ENCODE data around the gene ADGRE2.
"Not testable (repeated sequence)": the region's sequence is repeated elsewhere in the genome, so short reads cannot be mapped to it uniquely, and the experiment has no call there.

ADGRE2 gene

DNA sequence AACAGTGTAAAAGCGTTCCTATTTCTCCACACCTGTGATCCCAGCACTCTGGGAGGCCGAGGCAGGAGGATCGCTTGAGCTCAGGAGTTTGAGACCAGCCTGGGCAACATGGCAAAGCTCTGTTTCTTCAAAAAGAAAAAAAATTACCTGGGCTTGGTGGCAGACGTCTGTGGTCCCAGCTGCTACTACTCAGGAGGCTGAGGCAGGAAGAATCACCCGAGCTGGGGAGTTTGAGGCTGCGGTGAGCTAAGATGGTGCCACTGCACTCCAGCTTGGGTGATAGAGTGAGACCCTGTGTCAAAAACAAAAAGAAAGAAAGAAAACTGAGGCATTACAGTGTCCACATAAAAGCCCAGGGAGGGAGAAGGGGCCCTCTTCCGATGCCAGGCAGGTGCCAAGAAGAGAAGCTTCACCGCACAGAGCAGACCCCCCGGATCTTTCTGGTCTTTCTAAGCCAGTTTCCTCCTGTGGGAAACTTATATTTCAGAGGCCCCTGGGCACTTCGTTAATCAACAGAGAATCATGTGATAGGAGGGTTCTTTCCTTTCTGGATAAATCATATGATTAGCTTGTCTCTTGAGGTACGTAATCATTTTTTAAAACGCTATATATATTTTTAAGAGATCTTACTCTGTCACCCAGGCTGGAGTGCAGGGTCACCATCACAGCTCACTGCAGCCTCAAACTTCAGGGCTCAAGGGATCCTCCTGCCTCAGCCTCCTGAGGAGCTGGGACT lies at the start of gene ADGRE2:
ADGRE2 (minus strand) TSS at position 451 of the 736 bp plus-strand sequence. CDS start 1,804 bp downstream, outside the sequence.
- not testable (repeated sequence) for DNase-seq

DNA sequence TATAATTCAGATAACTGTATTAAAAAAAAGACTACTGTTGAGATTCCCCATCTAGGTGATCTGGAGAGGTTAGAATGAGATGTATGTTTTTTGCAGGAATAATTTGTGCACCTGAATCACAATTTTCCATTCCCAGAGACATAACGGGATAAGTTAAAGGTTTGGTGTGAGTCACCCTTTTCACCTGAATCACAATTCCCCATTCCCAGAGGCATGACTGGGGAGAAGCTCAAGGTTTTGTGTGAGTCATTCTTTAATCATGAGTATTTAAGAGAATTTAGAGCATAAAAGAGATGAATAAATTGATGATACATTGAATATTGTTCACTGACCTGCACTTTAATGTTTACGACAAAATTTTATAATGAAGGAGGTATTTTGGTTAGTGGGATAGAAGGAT lies 47.6 kb upstream of the ADGRE2 start:
- no peak for DNase-seq

DNA sequence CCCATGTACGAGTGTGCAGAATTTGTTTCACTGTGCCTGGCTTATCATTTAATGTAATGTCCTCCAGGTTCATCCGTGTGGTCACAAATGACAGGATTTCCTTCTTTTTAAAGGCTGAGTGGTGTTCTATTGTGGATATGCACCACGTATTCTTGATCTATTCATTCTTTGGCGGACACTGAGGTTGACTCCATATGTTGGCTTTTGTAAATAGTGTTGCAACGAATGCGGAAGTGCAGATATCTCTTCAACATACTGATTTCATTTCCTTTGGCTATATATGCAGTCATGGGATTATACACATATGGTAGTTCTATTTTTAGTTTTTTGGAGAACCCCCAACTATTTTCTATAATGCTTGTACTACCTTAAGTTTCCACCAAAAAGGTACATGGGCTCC lies 43.6 kb upstream of the ADGRE2 start:
- DNase-seq = no peak

DNA sequence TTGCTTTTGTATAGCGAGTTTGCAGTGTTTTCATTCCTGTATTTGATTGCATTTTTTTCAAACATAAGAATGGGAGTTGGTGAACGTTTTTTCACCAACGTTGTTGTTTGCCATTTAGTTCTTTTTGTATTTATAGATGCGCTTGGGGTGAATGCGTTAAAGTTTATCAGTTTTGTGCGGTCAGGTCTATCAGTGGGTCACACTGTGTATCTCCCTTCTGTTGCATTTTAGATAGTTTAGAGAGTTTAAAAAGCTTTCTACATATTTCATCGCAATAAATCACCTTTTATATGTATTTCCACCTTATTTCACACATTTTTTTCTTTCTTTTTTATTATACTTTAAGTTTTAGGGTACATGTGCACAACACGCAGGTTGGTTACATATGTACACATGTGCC lies 40.2 kb upstream of the ADGRE2 start:
- DNase-seq = no peak

DNA sequence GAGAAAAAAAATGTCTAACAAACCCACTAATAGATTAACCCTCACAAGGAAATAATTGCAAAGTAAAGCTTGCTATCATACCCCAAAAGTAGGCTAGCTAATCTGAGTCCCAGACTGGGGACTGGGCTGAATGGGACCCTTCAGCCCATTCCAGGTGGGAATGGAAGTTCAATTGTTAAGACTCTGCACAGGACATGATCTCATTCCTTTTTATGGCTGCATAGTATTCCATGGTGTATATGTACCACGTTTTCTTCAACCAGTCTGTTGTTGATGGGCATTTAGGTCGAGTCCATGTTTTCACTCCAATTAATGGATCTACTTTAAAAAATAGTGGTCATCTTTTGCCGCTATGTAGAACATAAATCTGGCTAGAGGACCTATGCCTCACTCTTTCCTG lies 38.7 kb upstream of the ADGRE2 start:
- no peak for DNase-seq

DNA sequence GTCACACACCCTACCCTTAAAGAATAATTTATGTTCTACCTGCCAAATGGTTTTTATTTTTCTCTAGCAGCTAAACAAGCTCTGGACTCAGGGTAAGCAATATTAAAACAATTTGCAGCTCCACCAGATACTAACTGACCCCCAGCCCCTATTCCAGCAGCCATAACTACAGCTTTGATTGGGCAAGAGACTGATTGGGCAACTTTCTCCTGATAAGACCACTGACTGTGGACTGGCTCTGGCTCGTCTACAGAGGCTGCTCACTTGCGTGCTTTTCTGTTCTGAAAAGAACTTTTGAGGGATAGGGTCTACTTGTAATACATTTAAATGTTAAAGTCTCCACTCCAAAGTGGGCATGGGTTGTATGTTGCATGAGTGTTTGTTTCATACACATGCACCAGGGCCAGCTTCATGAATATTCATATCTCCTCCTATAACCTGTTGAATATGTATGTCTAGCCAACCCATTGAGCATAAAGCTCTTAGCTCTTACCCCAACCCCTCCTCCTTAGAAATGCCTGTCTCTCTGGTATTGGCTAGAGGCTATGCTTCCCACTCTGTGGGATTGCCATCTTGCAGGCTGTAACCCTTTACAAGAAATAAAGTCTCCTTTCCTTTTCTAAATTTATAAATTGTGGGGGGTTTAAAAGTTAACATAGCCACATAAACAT lies 36.8 kb upstream of the ADGRE2 start:
- no peak for DNase-seq

DNA sequence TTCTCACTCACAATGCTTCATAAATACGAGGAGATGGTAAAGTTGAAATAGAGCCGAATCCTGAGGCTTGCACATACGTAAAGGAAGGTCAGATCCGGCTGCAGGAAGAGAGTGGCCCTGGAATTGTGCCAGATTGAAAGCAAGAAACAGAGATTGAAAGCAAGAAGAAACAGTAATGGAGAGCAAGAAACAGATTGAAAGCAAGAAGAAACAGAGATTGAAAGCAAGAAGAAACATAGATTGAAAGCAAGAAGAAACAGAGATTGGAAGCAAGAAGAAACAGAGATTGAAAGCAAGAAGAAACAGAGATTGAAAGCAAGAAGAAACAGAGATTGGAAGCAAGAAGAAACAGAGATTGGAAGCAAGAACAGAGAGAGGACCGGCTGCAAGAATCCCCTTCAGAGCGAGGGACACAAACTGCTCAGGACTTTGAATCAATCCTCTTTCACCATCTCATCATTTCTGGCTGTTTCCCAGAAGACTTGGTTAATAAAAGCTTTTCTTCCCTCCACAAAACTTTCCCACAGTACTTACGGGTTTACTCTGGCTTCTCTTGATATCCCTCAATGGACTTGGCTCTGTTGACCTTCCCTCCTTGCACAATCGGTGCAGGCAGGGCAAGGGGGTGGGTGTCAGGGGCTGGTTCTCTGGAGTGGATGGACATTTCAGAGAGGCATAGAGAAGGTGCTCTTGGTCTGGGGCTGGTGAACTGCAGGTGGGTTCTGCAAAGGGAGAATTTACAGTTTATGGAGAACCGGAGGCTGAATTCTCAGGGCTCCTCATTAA lies 31.1 kb upstream of the ADGRE2 start:
- no peak for DNase-seq

DNA sequence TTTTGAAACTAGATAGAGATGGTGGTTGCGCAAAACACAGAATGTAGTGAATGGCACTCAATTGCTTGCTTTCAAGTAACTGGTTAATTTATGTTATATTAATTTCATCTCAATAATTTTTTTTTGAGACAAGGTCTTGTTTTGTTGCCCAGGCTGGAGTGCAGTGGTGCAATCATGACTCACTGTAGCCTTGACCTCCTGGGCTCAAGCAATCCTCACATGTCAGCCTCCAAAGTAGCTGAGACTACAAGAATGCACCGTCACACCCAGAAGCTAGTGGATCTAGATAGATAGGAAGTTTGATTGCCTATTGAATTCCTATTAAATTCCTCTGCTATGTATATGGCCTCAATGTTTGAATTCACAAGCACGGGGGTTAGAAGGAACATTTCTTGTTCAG lies 26.4 kb upstream of the ADGRE2 start:
- no peak for DNase-seq

DNA sequence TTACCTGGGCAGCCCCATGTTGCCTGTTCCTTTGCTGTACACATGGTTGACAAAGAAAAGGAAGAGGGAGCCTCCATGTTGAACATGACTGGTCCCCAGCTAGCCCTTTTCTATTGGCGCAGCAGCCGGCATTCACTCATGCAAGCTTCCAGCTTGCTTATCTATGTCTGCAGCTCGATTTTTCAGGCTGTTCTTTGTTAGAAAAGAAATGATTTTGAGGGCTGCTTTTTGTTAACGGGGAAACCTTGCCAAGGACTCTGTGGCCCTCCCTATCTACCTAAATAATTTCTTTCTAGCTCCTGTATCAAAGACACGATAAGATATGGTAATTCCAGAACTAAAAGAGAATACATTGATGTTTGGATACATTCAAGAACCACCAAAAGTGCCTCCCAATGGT lies 20.4 kb upstream of the ADGRE2 start:
- DNase-seq = no peak

DNA sequence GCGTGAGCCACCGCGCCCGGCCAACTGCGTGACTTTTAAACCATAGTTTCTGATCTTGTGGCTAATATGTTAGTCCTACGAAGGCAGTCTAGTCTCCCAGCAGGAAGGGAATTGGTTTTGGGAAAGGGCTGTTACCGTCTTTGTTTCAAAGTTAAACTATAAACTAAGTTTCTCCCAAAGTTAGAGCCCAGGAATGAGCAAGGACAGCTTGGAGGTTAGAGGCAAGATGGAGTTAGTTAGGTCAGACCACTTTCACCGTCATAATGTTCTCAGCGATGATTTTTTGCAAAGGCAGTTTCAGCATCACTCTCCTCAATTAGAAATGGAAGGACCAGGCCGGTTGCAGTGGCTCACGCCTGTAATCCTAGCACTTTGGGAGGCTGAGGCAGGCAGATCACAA lies 17.7 kb upstream of the ADGRE2 start:
- no peak for DNase-seq

DNA sequence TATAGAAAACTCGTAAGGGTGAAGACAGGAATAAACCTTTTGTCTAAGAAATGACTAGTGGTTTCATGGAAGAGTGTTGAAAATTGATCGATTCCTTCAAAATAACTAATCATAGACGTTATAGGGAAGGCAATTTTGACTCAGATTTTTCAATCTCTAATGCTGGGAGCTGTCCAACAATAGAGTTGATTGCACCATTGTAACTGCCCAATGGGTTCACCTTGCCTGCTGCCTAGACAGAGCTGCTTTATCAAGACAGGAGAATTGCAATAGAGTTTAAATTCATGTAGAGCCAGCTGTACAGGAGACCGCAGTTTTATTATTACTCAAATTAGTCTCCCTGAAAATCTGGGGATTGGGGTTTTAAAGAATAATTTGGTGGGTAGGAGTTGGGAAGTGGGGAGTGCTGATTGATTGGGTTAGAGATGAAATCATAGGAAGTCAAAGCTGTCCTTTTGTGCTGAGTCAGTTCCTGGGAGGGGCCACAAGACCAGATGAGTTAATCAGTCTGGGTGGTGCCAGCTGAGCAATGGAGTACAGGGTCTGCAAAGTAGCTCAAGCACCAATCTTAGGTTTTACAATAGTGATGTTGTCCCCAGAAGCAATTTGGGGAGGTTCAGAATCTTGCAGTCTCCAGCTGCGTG lies 16.8 kb upstream of the ADGRE2 start:
- DNase-seq = no peak

DNA sequence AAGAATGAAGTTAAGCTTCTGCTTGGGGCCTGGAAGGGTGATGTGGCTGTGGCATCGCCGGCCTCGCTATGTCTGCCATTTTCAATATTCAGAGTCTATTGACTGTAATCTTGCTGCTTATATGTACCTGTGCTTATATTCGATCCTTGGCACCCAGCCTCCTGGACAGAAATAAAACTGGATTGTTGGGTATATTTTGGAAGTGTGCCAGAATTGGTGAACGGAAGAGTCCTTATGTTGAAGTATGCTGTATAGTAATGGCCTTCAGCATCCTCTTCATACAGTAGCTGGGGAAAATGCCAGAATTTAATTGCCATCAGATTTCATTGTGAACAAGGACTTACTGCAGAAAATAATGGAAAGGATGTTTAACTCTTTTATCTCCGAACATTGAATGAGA lies 13.9 kb upstream of the ADGRE2 start:
- DNase-seq = peak; percentile 71

DNA sequence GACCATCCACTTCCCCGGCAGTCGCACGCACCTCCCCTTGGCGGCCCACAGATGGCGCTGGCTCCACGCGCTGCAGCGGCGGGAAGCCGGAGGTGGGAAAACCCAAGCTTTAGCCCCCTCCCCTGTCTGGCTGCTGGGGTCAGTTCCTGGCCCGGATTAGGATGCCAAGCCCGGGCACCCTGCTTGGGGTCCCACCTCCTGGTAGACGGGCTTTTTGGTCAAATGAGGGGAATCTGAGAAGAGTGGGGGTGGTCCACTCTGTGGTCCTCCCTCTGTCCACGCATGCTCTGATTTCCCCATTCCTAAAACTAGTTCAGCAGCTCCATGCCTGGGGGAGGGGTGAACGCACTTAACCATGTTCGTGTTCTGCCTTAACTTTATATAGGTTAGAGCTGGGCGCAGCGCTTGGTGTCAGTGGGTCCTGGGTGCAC lies 8.1 kb upstream of the ADGRE2 start:
- no peak for DNase-seq

DNA sequence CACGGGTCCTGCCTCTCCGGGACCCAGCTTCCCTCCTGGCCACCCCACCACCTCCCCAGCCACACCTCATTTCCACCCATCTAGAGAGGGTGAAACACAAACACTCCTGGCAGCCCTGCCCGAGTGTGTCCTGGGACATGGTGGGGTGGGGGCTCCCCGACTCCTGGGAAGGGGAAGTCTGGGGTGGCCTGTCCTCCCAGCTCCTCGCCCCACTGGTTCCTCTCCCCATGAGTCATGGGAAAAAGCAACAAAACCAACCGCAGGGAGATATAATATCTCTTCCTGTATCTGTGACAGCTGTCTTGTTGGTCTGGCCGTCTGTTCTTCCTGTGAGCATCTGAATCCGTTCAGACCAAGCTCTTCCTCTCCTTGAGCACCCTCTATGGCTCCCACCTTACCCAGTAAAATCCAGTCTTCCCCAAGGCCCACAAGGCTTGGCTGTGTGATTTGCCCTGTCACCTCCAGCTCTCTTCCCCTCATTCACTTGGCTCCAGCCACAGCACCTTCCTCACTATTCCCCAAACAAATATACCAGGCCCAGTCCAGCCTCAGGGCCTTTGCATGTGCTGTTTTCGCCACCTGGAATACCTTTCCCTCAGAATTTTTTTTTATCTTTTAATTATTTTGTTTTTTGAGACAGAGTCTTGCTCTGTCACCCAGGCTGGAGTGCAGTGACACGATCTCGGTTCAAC lies 6.9 kb upstream of the ADGRE2 start:
- not testable (repeated sequence) for DNase-seq

DNA sequence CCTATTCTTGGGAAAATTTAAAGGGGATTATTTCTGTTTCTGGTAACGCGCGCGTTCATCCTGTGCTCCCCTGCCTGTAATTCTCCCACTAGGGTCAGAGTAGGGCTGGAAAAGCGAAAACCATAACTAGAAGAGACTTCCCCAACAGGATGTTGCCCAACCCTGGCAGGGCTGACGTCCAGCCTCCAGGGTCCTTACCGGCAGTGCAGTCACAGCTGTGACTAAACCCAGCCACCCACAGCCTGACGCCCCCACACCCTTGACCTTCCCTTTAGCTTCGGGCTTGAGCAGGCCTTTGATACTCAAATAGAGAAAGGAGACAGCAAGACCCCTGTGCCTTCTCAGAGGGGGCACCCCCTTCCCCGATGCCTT lies 6.4 kb upstream of the ADGRE2 start:
- not testable (repeated sequence) for DNase-seq

DNA sequence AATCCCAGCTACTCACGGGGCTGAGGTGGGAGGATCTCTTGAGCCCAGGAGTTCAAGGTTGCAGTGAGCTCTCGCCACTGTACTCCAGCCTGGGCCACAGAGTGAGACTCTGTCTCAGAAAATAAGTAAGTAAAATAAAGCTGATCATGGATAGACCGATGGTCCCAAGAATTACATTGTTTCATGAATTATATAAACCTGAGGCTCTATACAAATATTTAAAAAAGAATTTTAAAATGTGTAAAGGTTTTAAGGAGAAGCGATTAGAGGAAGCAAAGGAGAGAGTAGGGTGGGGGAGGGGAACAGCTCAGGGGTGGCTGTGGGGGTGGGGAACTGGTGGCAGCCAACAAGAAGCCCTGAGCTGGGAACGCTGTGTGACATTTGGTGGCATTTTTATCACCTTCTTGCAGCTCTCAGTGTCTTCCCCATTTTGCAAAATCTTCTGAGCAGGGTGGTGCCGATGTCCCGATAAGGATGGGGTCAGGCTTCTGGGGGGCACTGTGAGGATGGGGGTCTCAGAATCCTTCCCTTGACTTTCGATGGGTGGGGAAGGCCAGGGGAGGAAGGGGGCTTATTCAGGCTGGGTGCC lies 5.1 kb upstream of the ADGRE2 start:
- not testable (repeated sequence) for DNase-seq

DNA sequence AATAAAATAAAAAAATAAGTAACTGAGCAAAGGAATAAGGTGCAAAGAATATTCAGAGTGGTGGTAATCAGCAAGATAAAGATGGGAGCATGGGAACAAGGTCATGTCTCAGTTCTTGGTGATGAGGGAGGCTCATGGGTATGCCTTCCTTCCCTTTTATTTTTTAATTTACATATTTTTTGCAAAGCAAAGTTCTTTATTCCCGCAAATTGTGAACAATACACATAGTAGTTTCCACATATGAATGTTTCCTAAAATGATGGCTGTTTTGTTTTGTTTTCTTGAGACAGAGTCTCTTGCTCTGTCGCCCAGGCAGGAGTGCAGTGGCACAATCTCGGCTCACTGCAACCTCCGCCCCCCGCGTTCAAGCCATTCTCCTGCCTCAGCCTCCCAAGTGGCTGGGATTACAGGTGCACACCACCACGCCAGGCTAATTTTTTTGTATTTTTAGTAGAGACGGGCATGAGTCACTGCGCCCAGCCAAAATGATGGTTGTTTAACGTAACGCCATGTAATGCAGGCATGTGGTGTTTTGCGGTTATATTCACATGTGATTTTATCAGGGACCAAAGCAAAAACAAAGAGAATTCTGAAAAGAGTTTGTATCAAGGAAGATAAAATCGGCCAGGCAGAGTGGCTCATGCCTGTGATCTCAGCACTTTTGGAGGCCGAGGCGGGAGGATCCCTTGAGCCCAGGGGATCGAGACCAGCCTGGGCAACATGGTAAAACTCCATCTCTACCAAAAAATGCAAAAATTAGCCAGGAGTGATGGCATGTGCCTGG lies 4.5 kb upstream of the ADGRE2 start:
- DNase-seq = no peak

DNA sequence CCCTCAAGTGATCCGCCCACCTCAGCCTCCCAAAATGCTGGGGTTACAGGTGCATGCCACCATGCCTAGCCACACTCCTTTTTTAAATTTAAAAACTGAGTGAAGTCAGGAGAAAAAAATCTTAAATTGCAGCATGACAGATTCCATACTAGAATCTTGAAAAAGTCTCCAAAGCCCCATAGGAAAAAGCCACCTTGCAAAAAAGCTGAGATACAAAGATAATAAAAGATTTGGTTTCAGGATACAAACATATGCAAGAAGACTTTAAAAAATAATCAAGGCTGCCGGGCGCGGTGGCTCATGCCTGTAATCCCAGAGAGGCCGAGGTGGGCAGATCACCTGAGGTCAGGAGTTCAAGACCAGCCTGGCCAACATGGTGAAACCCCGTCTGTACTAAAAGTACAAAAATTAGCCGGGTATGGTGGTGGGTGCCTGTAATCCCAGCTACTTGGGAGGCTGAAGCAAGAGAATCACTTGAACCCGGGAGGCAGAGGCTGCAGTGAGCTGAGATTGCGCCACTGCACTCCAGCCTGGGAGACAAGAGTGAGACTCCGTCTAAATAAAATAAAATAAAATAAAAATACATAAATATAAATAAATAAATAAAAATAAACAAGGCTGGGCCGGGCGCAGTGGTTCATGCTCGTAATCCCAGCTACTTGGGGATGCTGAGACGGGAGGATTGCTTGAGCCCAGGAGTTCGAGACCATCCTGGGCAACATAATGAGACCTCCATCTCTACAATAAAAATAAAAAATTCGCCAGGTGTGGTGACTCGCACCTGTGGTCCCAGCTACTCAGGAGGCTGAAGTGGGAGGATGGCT lies 3.6 kb upstream of the ADGRE2 start:
- DNase-seq = not testable (repeated sequence)

DNA sequence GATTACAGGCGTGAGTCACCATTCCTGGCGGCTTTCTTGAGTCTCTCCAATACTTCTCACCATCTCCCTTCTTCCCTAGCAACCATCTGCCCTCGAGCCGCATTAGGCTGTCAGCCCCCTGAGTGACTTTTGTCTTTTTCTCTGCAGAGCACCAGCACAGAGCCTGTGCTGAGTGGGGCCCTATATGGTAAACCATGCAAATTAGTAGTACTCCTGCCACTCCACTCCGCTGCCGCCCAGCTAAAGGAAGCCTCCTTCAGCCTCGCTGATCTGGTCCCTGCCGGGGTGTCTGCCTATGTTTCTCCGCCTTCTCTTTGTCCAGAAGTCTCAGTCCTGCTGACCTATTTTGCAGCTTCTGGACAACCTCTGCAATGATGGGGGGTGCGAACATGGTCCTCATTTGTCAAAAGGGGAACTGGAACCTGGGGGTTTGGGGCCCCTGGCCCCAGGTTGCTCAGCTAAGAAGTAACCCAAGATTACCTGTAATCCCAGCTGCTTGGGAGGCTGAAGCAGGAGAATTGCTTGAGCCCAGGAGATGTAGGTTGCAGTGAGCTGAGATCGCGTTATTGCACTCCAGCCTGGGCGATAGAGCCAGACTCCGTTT lies 2.4 kb upstream of the ADGRE2 start:
- not testable (repeated sequence) for DNase-seq

DNA sequence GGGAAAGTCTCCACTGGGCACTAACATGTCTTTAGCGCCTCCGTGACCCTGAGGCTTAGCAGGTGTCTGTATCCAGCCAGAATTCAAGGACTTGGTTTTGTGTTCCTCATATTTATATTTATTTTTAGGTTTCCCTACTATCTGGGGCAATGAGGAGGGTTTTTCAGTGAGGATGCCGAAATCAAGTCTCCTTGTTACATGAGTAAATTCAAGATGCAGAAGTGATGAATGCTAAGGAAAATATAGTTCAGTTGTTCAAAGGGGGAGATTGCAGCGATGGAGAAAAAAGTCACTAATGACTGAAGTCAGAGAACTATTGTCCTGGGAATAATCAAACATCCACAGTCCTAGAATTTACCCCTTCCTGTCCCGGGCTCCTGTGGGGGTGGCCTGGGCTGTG lies 791 bp upstream of the ADGRE2 start:
- no peak for DNase-seq
